Measurements from ENCODE around the gene NKPD1. TPM values are rescaled to one million over a fixed set of nuclear protein-coding genes. Genes with fewer than 3 reads are reported as not detected.

Gene NKPD1
- total RNA-seq, 1 donor from 2014 or later, result 0.67 TPM

DNA sequence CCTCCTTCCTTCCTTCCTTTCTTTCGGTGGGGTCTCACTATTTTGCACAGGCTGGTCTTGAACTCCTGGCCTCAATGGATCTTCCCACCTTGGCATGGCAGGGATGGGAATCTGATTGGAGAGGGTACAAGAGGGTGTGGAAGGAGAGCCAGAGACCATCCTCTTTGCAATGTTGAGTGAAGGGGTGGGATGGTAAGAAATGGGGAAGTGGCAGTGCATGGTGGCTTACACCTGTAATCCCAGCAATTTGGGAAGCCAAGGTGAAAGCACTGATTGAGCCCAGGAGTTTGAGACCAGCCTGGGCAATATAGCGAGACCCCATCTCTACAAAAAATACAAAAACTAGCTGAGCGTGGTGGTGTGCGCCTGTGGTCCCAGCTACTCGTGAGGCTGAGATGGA, 23.3 kb upstream of the NKPD1 start:
- Mint-ChIP-seq H3K36me3 (ENCODE audit: low read depth, unreplicated experiment) (peaks cover 12% of the 10 kb centered on the region), H3K4me1 (ENCODE audit: unreplicated experiment) (peaks cover 23% of the 10 kb centered on the region), H3K27ac (ENCODE audit: unreplicated experiment) (no peak overlapping the region)

GRCh38 chr19:45182758-45183157, 22.0 kb upstream of the NKPD1 start:
- H3K36me3 Mint-ChIP-seq (ENCODE audit: low read depth, unreplicated experiment), result peaks cover 17% of the 10 kb centered on the region
- no peaks in the 10 kb centered on the region for H3K9me3 Mint-ChIP-seq (ENCODE audit: unreplicated experiment)
- peak overlapping the region; percentile 35 for H3K4me3 Mint-ChIP-seq (ENCODE audit: unreplicated experiment)
- peaks cover 28% of the 10 kb centered on the region for H3K4me1 Mint-ChIP-seq (ENCODE audit: unreplicated experiment)
- no peak for DNase-seq (ENCODE audit: low spot score)
- peaks cover 14% of the 10 kb centered on the region for H3K27me3 Mint-ChIP-seq (ENCODE audit: unreplicated experiment)
- TF ChIP-seq, protein P1, sequence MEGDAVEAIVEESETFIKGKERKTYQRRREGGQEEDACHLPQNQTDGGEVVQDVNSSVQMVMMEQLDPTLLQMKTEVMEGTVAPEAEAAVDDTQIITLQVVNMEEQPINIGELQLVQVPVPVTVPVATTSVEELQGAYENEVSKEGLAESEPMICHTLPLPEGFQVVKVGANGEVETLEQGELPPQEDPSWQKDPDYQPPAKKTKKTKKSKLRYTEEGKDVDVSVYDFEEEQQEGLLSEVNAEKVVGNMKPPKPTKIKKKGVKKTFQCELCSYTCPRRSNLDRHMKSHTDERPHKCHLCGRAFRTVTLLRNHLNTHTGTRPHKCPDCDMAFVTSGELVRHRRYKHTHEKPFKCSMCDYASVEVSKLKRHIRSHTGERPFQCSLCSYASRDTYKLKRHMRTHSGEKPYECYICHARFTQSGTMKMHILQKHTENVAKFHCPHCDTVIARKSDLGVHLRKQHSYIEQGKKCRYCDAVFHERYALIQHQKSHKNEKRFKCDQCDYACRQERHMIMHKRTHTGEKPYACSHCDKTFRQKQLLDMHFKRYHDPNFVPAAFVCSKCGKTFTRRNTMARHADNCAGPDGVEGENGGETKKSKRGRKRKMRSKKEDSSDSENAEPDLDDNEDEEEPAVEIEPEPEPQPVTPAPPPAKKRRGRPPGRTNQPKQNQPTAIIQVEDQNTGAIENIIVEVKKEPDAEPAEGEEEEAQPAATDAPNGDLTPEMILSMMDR (IDR thresholded peaks at IDR 0.05; ENCODE audit: unreplicated experiment), result no peak
- H3K27ac Mint-ChIP-seq (ENCODE audit: unreplicated experiment), result no peak overlapping the region

More for the DNA sequence above, 23.3 kb upstream of the NKPD1 start:
- Mint-ChIP-seq H3K4me3 (ENCODE audit: unreplicated experiment) (no peak overlapping the region), H3K9me3 (ENCODE audit: unreplicated experiment) (no peaks in the 10 kb centered on the region), H3K27me3 (ENCODE audit: unreplicated experiment) (peaks cover 10% of the 10 kb centered on the region)
- DNase-seq (ENCODE audit: low spot score), result no peak
- TF ChIP-seq, protein P1 (IDR thresholded peaks at IDR 0.05; ENCODE audit: unreplicated experiment), result no peak

- Mint-ChIP-seq H3K4me1 (ENCODE audit: unreplicated experiment) (peaks cover 33% of the 10 kb centered on the region), H3K9me3 (ENCODE audit: unreplicated experiment) (no peaks in the 10 kb centered on the region), H3K27me3 (ENCODE audit: unreplicated experiment) (peaks cover 12% of the 10 kb centered on the region), H3K27ac (ENCODE audit: unreplicated experiment) (peak overlapping the region; percentile 52), H3K36me3 (ENCODE audit: low read depth, unreplicated experiment) (peaks cover 17% of the 10 kb centered on the region), H3K4me3 (ENCODE audit: unreplicated experiment) (peak overlapping the region; percentile 85)
- DNase-seq (ENCODE audit: low spot score), result no peak
- TF ChIP-seq, protein P1 (IDR thresholded peaks at IDR 0.05; ENCODE audit: unreplicated experiment), result no peak
Measured at GRCh38 chr19:45180936-45181335, 20.2 kb upstream of the NKPD1 start.

- H3K36me3 Mint-ChIP-seq (ENCODE audit: low read depth, unreplicated experiment), result peaks cover 21% of the 10 kb centered on the region
- peaks cover 9% of the 10 kb centered on the region for H3K27me3 Mint-ChIP-seq (ENCODE audit: unreplicated experiment)
- H3K4me1 Mint-ChIP-seq (ENCODE audit: unreplicated experiment), result peaks cover 40% of the 10 kb centered on the region
- no peak overlapping the region for H3K27ac Mint-ChIP-seq (ENCODE audit: unreplicated experiment)
- H3K4me3 Mint-ChIP-seq (ENCODE audit: unreplicated experiment), result peak overlapping the region; percentile 88
- no peaks in the 10 kb centered on the region for H3K9me3 Mint-ChIP-seq (ENCODE audit: unreplicated experiment)
- no peak for DNase-seq (ENCODE audit: low spot score)
- TF ChIP-seq, protein P1 (IDR thresholded peaks at IDR 0.05; ENCODE audit: unreplicated experiment), result no peak
Measured at GRCh38 chr19:45179892-45180370, 19.1 kb upstream of the NKPD1 start.

DNA sequence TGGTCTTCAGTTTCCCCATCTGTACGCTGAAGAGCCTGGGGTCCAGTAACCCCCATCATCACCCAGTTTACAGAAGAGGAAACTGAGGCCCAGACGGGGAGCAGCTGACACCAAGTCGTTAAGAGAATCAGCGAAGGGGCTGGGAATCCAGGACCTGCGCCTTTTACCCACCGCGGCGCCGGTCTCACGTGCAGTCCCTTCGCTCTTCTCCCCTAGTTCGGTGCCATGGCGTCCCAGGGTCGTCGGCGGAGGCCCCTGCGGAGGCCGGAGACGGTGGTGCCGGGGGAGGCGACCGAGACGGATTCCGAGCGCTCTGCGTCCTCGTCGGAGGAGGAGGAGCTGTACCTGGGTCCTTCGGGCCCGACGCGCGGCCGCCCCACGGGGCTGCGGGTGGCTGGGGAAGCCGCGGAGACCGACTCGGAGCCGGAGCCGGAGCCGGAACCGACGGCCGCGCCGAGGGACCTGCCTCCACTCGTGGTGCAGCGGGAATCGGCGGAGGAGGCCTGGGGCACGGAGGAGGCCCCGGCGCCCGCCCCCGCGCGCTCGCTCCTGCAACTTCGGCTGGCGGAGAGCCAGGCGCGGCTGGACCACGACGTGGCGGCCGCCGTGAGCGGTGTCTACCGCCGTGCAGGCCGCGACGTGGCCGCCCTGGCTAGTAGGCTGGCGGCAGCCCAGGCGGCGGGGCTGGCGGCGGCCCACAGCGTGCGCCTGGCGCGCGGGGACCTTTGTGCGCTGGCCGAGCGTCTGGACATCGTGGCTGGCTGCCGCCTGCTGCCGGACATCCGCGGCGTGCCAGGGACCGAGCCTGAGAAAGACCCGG, 18.5 kb upstream of the NKPD1 start:
- peak overlapping the region; percentile 94 for H3K27ac Mint-ChIP-seq (ENCODE audit: unreplicated experiment)

More for the DNA sequence above, 18.5 kb upstream of the NKPD1 start:
- Mint-ChIP-seq H3K36me3 (ENCODE audit: low read depth, unreplicated experiment) (peaks cover 21% of the 10 kb centered on the region), H3K27me3 (ENCODE audit: unreplicated experiment) (peaks cover 9% of the 10 kb centered on the region), H3K4me3 (ENCODE audit: unreplicated experiment) (peak overlapping the region; percentile 99), H3K4me1 (ENCODE audit: unreplicated experiment) (peaks cover 40% of the 10 kb centered on the region), H3K9me3 (ENCODE audit: unreplicated experiment) (no peaks in the 10 kb centered on the region)
- TF ChIP-seq, protein P1 (IDR thresholded peaks at IDR 0.05; ENCODE audit: unreplicated experiment), result no peak
- DNase-seq (ENCODE audit: low spot score), result no peak

Measured in endothelial cell (in vitro differentiated cells).